ENCODE results near the gene GAB2.

The GAB2 gene

GRCh38 chr11:78270971-78271370 lies 146.6 kb downstream of the GAB2 start:
- no peak for DNase-seq

DNA sequence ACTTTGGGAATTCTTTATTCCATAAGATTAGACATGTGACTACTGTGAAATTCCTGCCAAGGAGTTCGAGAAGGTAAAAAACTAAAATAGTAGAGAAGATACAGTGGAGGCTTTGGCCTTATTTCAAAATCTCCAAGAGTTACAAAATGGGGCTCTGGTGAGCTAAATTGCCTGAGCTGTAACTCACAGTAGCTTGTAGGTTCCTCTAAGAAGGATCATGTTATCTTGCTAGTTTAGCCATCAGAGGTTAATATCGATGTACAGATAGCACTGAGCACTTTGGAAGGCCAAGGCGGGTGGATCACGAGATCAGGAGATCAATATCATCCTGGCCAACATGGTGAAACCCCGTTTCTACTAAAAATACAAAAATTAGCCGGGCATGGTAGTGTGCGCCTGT lies 147.8 kb downstream of the GAB2 start:
- DNase-seq = no peak

GRCh38 chr11:78268591-78269410 lies 148.8 kb downstream of the GAB2 start:
- DNase-seq = no peak

GRCh38 chr11:78266451-78266850 lies 151.2 kb downstream of the GAB2 start:
- DNase-seq = no peak

GRCh38 chr11:78265326-78265725 lies 152.3 kb downstream of the GAB2 start:
- no peak for DNase-seq

- DNase-seq = no peak
Observed at GRCh38 chr11:78262691-78263090, 154.9 kb downstream of the GAB2 start.

DNA sequence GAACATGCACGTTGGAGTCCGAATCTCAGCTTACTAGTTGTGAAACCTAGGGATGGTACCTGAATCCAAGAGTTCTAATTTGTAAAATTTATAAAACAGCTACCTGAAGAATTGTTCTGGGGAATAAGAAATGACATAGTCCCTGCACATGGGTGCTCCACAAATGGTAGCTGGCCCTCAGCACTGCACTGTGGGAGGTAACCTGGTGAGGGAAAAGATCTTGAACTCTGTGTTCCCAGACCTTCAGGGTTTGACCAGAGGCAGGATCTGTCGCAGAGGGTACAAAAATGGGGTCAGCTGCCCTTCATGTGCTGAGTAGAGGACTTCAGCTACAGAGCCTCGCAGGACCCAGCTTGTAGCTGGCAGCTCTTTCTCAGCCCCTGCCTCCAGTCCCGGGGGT lies 155.4 kb downstream of the GAB2 start:
- no peak for DNase-seq

DNA sequence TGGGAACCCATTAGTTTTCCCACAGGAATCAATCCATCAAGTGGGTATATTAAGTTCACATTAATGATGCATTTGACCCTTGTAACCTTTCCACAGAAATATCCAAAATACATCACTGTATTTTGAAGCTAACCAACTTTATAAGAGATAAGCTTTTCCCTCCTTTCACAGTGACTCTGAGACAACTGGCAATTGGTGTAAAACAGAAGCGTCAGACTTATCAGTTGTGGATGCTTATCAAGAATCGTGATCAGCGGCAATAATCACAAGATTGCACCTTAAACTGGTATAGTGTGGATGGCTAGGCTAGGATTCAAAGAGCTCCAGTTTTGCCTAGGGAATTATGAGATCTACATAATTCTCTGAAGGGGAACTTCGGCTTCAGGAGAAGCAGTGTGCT lies 155.8 kb downstream of the GAB2 start:
- DNase-seq = no peak

- DNase-seq = no peak
Observed at GRCh38 chr11:78261367-78261766, 156.3 kb downstream of the GAB2 start.

DNA sequence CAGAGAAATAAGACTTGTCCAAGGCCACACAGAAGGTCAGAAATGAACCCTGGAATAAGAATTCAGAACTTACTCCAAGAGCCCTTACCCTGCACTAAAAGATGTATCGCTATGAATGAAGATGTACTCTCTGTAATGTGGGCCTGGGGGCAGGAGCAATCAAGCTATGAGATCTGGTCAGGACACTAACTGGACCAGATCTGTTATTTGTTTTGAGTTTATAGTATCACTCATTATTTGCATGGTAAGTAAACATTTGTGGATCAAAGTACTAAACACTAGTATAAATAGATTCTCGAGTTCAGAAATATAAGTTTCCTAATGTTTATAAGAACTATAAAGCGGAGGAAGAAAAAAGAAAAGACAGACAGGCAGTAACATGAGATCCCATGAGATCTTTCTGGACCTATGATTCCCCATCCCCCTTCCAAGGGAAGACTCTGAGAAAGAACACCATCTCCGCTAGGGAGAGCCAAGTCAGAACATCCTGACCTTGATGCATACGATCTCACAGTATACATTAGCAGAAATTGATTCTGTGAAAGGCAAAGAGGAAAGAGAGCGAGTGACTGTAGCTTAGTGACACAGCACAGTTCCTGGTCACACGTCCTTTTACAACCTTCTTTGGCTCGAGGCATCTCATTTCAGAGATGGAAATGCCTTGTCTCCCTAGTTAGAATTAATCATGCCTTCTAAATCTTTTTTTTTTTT lies 157.7 kb downstream of the GAB2 start:
- no peak for DNase-seq

DNA sequence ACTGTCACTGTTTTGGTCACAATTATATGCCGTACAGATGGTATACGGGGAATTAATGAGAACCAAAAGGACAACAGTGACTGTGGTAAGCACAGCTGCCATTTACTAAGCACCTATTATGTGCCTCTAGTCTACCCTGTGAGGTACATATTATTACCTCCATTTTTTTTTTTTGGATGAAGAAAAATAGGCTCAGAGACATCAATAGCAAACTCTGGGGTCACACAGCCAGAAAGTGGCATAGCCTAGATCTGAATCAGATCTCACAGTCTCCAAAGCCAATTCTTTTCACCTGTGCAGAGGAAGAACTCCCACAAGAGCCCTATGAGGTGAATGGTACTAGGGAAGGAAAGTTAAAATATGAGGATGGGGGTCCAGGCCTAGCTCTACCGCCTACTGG lies 160.0 kb downstream of the GAB2 start:
- DNase-seq = no peak

GRCh38 chr11:78256962-78257361 lies 160.7 kb downstream of the GAB2 start:
- DNase-seq = peak; percentile 59

GRCh38 chr11:78255919-78256318 lies 161.7 kb downstream of the GAB2 start:
- DNase-seq = no peak

- DNase-seq = no peak
Observed at GRCh38 chr11:78254268-78254667, 163.4 kb downstream of the GAB2 start.

DNA sequence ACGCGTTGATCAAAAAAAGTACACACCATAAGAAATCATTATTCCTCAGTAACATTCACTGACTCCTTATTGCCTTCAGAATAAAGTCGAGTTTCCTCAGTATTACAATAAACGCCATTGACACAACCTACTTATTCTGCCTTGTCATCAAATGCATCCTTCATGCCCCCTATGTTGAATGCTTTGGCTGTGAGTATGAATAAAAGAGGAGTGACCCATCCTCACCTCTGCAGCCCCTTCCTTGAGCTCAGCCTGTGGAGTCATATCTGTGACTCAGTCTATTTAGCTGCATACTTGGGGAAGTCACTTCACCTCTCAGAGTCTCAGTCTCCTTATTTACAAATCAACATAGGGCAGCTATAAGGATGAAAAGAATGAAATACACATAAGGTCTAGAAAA lies 163.8 kb downstream of the GAB2 start:
- peak; percentile 69 for DNase-seq

- peak; percentile 27 for DNase-seq
Observed at GRCh38 chr11:78251083-78251775, 166.4 kb downstream of the GAB2 start.

GRCh38 chr11:78250099-78250498 lies 167.5 kb downstream of the GAB2 start:
- no peak for DNase-seq

- no peak for DNase-seq
Observed at GRCh38 chr11:78248903-78249302, 168.7 kb downstream of the GAB2 start.

GRCh38 chr11:78248191-78248590 lies 169.4 kb downstream of the GAB2 start:
- DNase-seq = no peak

DNA sequence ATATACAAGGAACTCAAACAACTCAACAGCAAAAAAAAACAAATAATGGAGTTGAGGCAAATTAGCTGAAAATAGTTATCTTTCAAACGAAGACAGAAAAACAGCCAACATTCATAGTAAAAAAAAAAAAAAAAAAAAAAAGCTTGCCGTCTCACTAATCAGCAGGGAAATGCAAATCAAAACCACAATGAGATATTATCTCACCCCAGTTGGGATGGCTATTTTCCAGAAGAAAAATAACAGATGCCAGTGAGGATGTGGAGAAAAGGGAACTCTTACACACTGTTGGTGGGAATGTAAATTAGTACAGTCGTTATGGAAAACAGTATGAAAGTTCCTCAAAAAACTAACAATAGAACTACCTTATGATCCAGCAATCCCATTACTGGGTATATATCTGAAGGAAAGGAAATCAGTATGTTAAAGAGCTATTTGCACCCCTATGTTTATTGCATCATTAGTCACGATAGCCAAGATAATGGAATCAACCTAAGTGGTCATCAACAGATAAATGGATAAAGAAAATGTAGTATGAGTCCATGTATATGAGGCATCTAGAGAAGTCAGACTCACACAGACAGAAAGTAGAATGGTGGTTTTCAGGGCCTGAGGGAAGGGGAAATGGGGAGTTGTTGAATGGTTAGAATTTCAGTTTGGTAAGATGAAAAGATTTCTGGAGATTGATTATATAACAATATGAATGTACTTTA lies 172.9 kb downstream of the GAB2 start:
- peak; percentile 35 for DNase-seq

- no peak for DNase-seq
Observed at GRCh38 chr11:78244080-78244479, 173.5 kb downstream of the GAB2 start.

DNA sequence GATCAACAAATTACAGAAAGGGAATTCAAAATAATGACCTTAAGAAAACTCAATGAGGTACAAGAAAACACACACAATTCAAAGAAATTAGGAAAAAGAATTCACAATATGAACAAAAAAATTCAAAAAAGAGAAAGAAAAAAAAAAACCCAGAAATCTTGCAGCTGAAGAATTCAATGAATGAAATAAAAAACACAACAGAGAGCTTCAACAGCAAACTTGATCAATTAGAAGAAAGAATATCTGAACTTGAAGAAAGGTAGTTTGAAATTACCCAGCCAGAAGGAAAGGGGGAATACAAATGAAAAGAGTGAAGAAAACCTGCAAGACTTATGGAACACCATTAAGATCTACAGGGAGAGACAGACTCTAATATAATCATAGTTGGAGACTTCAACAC lies 176.1 kb downstream of the GAB2 start:
- DNase-seq = no peak

DNA sequence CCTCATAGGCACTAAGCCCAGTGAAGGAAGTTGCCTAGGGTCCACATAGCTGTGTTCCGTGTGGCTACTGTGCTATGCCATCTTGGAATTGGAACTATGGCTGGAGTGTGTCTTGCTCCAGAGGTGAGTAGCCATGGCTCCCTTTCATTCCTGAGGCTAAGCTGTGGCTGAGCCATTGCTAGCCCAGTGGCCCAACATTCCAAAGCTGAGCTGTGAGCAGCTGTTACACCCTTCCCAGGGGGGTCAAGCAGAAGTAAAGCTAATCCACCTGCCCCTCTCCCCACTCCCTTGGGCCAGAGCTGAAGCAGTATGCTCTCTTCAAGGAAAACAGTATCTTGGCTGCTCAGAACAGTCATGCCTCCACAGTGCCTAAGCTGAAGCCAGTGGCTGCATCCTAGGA lies 177.8 kb downstream of the GAB2 start:
- DNase-seq = no peak
